Measurements from ENCODE around the gene SOD3. TPM values are rescaled to one million over a fixed set of nuclear protein-coding genes. Genes with fewer than 3 reads are reported as not detected.

SOD3 gene
- total and polyA plus RNA-seq, 10 of the 15 experiments (the other 5 are each of a cell fraction or from before 2014, with no cell fraction given) = not detected

- TF ChIP-seq, protein P1, sequence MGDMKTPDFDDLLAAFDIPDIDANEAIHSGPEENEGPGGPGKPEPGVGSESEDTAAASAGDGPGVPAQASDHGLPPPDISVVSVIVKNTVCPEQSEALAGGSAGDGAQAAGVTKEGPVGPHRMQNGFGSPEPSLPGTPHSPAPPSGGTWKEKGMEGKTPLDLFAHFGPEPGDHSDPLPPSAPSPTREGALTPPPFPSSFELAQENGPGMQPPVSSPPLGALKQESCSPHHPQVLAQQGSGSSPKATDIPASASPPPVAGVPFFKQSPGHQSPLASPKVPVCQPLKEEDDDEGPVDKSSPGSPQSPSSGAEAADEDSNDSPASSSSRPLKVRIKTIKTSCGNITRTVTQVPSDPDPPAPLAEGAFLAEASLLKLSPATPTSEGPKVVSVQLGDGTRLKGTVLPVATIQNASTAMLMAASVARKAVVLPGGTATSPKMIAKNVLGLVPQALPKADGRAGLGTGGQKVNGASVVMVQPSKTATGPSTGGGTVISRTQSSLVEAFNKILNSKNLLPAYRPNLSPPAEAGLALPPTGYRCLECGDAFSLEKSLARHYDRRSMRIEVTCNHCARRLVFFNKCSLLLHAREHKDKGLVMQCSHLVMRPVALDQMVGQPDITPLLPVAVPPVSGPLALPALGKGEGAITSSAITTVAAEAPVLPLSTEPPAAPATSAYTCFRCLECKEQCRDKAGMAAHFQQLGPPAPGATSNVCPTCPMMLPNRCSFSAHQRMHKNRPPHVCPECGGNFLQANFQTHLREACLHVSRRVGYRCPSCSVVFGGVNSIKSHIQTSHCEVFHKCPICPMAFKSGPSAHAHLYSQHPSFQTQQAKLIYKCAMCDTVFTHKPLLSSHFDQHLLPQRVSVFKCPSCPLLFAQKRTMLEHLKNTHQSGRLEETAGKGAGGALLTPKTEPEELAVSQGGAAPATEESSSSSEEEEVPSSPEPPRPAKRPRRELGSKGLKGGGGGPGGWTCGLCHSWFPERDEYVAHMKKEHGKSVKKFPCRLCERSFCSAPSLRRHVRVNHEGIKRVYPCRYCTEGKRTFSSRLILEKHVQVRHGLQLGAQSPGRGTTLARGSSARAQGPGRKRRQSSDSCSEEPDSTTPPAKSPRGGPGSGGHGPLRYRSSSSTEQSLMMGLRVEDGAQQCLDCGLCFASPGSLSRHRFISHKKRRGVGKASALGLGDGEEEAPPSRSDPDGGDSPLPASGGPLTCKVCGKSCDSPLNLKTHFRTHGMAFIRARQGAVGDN (IDR thresholded peaks at IDR 0.05) = no peak
- TF ChIP-seq MTA3 (IDR thresholded peaks at IDR 0.05; ENCODE audit: borderline replicate concordance, low read length) = no peak
- no peak for TF ChIP-seq NR2C1 (IDR thresholded peaks at IDR 0.05)
- TF ChIP-seq POU2F2 (IDR thresholded peaks at IDR 0.05; ENCODE audit: borderline replicate concordance, low read depth, low read length) = no peak
Observed at GRCh38 chr4:24843096-24843495, 47.7 kb downstream of the SOD3 start (continued).

DNA sequence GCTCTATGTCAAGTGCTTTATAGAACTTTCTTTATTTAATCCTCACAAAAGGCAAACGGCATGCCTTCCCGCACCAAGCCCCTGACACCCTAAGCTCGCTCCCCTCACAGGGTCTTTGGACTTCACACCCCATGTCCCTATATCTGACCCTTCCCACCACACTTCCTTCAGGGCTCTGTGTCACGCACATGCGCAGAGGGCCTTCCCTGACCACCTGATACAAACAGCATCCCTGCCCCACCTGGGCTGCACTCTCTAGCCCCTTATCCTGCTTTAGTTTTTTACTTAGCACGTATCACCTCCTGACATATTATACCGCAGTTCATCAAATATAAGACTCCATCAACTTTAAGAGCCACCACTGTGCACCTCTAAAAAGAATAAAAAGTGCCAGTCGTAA is 49.8 kb downstream of the SOD3 start:
- BruUV-seq (replicated peaks) = no TSS peak

More for the DNA sequence above, 49.8 kb downstream of the SOD3 start:
- Histone ChIP-seq H3K36me3 (ENCODE audit: control insufficient read depth in 2 of 2, insufficient read depth in 2 of 2, low read length in 1 of 2) (no peaks in the 10 kb centered on the region), H2AFZ (ENCODE audit: control insufficient read depth, low read depth, low read length) (no peak overlapping the region), H4K20me1 (ENCODE audit: control insufficient read depth, insufficient read depth) (no peaks in the 10 kb centered on the region), H3K27me3 (replicated peaks in 1 of 2; ENCODE audit: control insufficient read depth in 2 of 2, insufficient read depth in 2 of 2, low read length in 1 of 2) (peaks cover 0 to 2% of the 10 kb centered on the region in 2 experiments; a peak in 2 of 4 replicates), H3K9me3 (replicated peaks; ENCODE audit: control insufficient read depth, insufficient read depth, low read length) (no peaks in the 10 kb centered on the region), H3K4me2 (ENCODE audit: control insufficient read depth, insufficient read depth) (no peak overlapping the region), H3K4me3 (no peak overlapping the region), H3K79me2 (ENCODE audit: control insufficient read depth, insufficient read depth, low read length) (no peaks in the 10 kb centered on the region), H3K9ac (ENCODE audit: control insufficient read depth, insufficient read depth, low read length) (no peak overlapping the region), H3K27ac (ENCODE audit: control insufficient read depth, insufficient read depth) (no peak overlapping the region), H3K4me1 (ENCODE audit: control insufficient read depth, insufficient read depth, low read length) (no peaks in the 10 kb centered on the region; the same call in 1 of the 2 replicates)
- in situ Hi-C loops (cut with MboI) (no loop called here), intact Hi-C loops (cut with micrococcal nuclease; ENCODE audit: unreplicated experiment) (no loop called here)
- FAIRE-seq (no peak), DNase-seq (ENCODE audit: low read depth, low spot score) (no peak), ATAC-seq (no peak)
- SMC1A ChIA-PET (ENCODE audit: uncharacterized antibody, unreplicated experiment) = no interaction called here
- CTCF ChIA-PET = no interaction called here
- TF ChIP-seq ESRRA (IDR thresholded peaks at IDR 0.05; ENCODE audit: low read length) = no peak
- TF ChIP-seq JUND (IDR thresholded peaks at IDR 0.05; ENCODE audit: low read depth, low read length) = no peak
- TF ChIP-seq ELK1 (IDR thresholded peaks at IDR 0.05; ENCODE audit: low read depth, low read length) = no peak
- no peak for TF ChIP-seq NFYB (IDR thresholded peaks at IDR 0.05; ENCODE audit: insufficient read depth, low read depth, low read length)
- RAD21 ChIA-PET (ENCODE audit: unreplicated experiment) = no interaction called here
- WGBS (ENCODE audit: insufficient coverage, insufficient replicate concordance, low lambda C conversion rate, missing lambda C conversion rate) = 52% methylated on average over 8 of the region's 8 CpGs
- POLR2A ChIA-PET = no interaction called here

All from GM12878 (cell line).